Psoas muscle (tissue), 8 donors: ENCODE measurements around the gene ANKFY1. TPM values are rescaled to one million over a fixed set of nuclear protein-coding genes. Genes with fewer than 3 reads are reported as not detected.

Experiments used
- ATAC-seq, 4 donors: fragments of 200-7000 bp; cut with Tn5 transposase; one replicate each; pipeline ENCODE4 v1.9.1; 2020; ENCODE audit warnings: moderate library complexity in 3 of 4, mild to moderate bottlenecking in 2 of 4
- DNase-seq, 2 donors: peaks; one replicate each; pipeline ENCODE4 v3.0.0-alpha.2; 2020
- H3K27ac ChIP-seq: fragments of 200-600 bp; one replicate; pipeline ENCODE4 v1.8.0; 2022
- H3K27me3 ChIP-seq, 3 donors: fragments of 200-600 bp in 1 of 3; one replicate each; pipeline versions ENCODE4 v1.6.1 to v1.8.0; 2013 to 2022; ENCODE audit warnings: low read length in 2 of 3, mild to moderate bottlenecking in 2 of 3, moderate library complexity in 1 of 3; ENCODE audit not compliant: insufficient read depth in 3 of 3
- H3K36me3 ChIP-seq, 2 donors: fragments of 200-600 bp in 1 of 2; one replicate each; pipeline versions ENCODE4 v1.6.1 to v1.8.0; 2013 to 2022; ENCODE audit warnings: low read depth in 1 of 2, mild to moderate bottlenecking in 1 of 2, moderate library complexity in 1 of 2; ENCODE audit not compliant: insufficient read depth in 1 of 2
- H3K4me1 ChIP-seq: fragments of 200-600 bp; one replicate; pipeline ENCODE4 v1.8.0; 2022
- H3K4me3 ChIP-seq: fragments of 200-600 bp; one replicate; pipeline ENCODE4 v1.8.0; 2022; ENCODE audit warnings: mild to moderate bottlenecking
- H3K9me3 ChIP-seq: fragments of 200-600 bp; one replicate; pipeline ENCODE4 v1.8.0; 2022
- CTCF ChIP-seq: fragments of 200-600 bp; IDR thresholded peaks from one replicate; pipeline ENCODE4 v1.8.0; 2022; ENCODE audit warnings: antibody characterized with exemption
- WGBS, 3 donors: extraction: QIAGEN DNeasy Blood & Tissue Kit; methylation state at CpG; one replicate each; pipeline versions ENCODE4 v1.1.6 to v1.1.7; 2013; 5-methylcytosine and 5-hydroxymethylcytosine counted together
- intact Hi-C, 2 donors: fragments of 100-400 bp; cut with DNase I; formaldehyde crosslinking; loops; one replicate each; pipeline versions ENCODE4 v1.11.0 to v1.14.2; 2022
- polyA plus RNA-seq, 3 donors: library from polyadenylated mRNA; stranded (reverse); fragments of 200-250 nt; gene quantifications; one replicate each; pipeline ENCODE4 v1.2.3, GENCODE V29; 2013
- total RNA-seq, 4 donors: library from RNA; stranded (reverse); fragmentation: NEBNext Ultra II Directional in 2 of 4; extraction: Animal tissue kit (Norgen Biotek cat#: 25700) in 2 of 4; gene quantifications; one replicate each; pipeline versions ENCODE4 v1.2.1 to v1.2.4, GENCODE V29; 2021 to 2023
- donor health status: healthy with polysubstance abuse.
- donor health status: DM: no; HTN: no; CAD: no; lungs with moderate emphysema.
- donor health status: Bipolar disorder and iron deficiency.
- donor health status: healthy.
- donor health status: DM: yes; HTN: yes; CAD: no.
- donor health status: DM: no; HTN: no; CAD: no.
- donor health status: DM: no; HTN: no; CAD: no.
- donor health status: DM: yes; HTN: yes; CAD: no.

The ANKFY1 gene
- total and polyA plus RNA-seq, 7 donors: 5.7 to 18.8 (median 12.8) TPM

GRCh38 chr17:4178651-4179050 is 85.1 kb downstream of the ANKFY1 start:
- Histone ChIP-seq H3K4me3 (no peak overlapping the region), H3K9me3 (no peaks in the 10 kb centered on the region), H3K27me3 (no peaks in the 10 kb centered on the region), H3K27ac (no peak overlapping the region), H3K4me1 (no peaks in the 10 kb centered on the region), H3K36me3 (peaks cover 17 to 100% of the 10 kb centered on the region in 2 donors)
- no peak for DNase-seq
- ATAC-seq: no peak
- 87 to 96% (median 92%) methylated on average over 15 of the region's 15 CpGs for whole genome bisulfite sequencing, 3 donors
- intact Hi-C loops: no loop called here
- no peak for TF ChIP-seq CTCF

GRCh38 chr17:4177806-4178205 is 86.0 kb downstream of the ANKFY1 start:
- H3K9me3 ChIP-seq: no peaks in the 10 kb centered on the region
- DNase-seq (no peak), ATAC-seq (no peak)
- H3K4me1 ChIP-seq: no peaks in the 10 kb centered on the region
- WGBS, 3 donors: 94 to 95% (median 95%) methylated on average over 21 of the region's 21 CpGs
- no peak overlapping the region for H3K27ac ChIP-seq
- no peak overlapping the region for H3K4me3 ChIP-seq
- intact Hi-C loops: no loop called here
- no peaks in the 10 kb centered on the region for H3K27me3 ChIP-seq
- H3K36me3 ChIP-seq: peaks cover 15 to 100% of the 10 kb centered on the region in 2 donors
- TF ChIP-seq CTCF: no peak

- Histone ChIP-seq H3K36me3 (peaks cover 13 to 100% of the 10 kb centered on the region in 2 donors), H3K27me3 (no peaks in the 10 kb centered on the region), H3K9me3 (no peaks in the 10 kb centered on the region), H3K27ac (no peak overlapping the region), H3K4me1 (no peaks in the 10 kb centered on the region), H3K4me3 (no peak overlapping the region)
- WGBS, 3 donors: 84 to 90% (median 88%) methylated on average over 12 of the region's 12 CpGs
- no peak for TF ChIP-seq CTCF
- intact Hi-C loops: no loop called here
- ATAC-seq (no peak), DNase-seq (no peak)
Measured at GRCh38 chr17:4176808-4177472, 86.8 kb downstream of the ANKFY1 start.

GRCh38 chr17:4175921-4176807 is 87.6 kb downstream of the ANKFY1 start:
- Histone ChIP-seq H3K36me3 (peaks cover 12 to 100% of the 10 kb centered on the region in 2 donors), H3K27ac (no peak overlapping the region), H3K4me3 (no peak overlapping the region), H3K27me3 (no peaks in the 10 kb centered on the region), H3K9me3 (no peaks in the 10 kb centered on the region), H3K4me1 (no peaks in the 10 kb centered on the region)
- DNase-seq (no peak), ATAC-seq (no peak)
- intact Hi-C loops: no loop called here
- 74 to 78% (median 75%) methylated on average over 25 of the region's 25 CpGs for WGBS, 3 donors
- no peak for TF ChIP-seq CTCF
